WTC11 (cell line): ENCODE data around the gene EFCAB8.

Experiments
- CTCF ChIP-seq: fragments of 200-600 bp; IDR thresholded peaks from 2 replicates; pipeline ENCODE4 v1.8.0; 2022; ENCODE audit warnings: antibody characterized with exemption
- E2F4 ChIP-seq: sonication (generic); formaldehyde crosslinking; IDR thresholded peaks from 2 replicates; pipeline ENCODE4 v1.8.1; 2022; ENCODE audit warnings: low read depth, mild to moderate bottlenecking, moderate library complexity, missing genetic modification reagents, borderline replicate concordance
- TF ChIP-seq, protein P1 (sequence below): sonication (generic); formaldehyde crosslinking; IDR thresholded peaks from 2 replicates; pipeline ENCODE4 v1.8.1; 2023; ENCODE audit warnings: mild to moderate bottlenecking, missing genetic modification reagents, moderate library complexity
- TF ChIP-seq, protein P2 (sequence below): sonication (generic); formaldehyde crosslinking; IDR thresholded peaks from 2 replicates; pipeline ENCODE4 v1.8.1; 2022; ENCODE audit warnings: low read depth, missing genetic modification reagents, borderline replicate concordance

- TF ChIP-seq CTCF (0 out of 2 replicates have a peak, but pooled peaks have one; percentile 20), E2F4 (CRISPR knock-in tag) (no peak)
- TF ChIP-seq, protein P1, sequence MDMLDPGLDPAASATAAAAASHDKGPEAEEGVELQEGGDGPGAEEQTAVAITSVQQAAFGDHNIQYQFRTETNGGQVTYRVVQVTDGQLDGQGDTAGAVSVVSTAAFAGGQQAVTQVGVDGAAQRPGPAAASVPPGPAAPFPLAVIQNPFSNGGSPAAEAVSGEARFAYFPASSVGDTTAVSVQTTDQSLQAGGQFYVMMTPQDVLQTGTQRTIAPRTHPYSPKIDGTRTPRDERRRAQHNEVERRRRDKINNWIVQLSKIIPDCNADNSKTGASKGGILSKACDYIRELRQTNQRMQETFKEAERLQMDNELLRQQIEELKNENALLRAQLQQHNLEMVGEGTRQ (CRISPR knock-in tag), result no peak
- TF ChIP-seq, protein P2, sequence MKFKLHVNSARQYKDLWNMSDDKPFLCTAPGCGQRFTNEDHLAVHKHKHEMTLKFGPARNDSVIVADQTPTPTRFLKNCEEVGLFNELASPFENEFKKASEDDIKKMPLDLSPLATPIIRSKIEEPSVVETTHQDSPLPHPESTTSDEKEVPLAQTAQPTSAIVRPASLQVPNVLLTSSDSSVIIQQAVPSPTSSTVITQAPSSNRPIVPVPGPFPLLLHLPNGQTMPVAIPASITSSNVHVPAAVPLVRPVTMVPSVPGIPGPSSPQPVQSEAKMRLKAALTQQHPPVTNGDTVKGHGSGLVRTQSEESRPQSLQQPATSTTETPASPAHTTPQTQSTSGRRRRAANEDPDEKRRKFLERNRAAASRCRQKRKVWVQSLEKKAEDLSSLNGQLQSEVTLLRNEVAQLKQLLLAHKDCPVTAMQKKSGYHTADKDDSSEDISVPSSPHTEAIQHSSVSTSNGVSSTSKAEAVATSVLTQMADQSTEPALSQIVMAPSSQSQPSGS (CRISPR knock-in tag), result no peak
Measured at GRCh38 chr20:32995802-32996201, 137.1 kb downstream of the EFCAB8 start.
